ENCODE results near the gene TERF2IP. TPM values are rescaled to one million over a fixed set of nuclear protein-coding genes. Genes with fewer than 3 reads are reported as not detected.

TERF2IP gene
- total RNA-seq, 1 experiment from 2014 or later: 48.5 TPM

DNA sequence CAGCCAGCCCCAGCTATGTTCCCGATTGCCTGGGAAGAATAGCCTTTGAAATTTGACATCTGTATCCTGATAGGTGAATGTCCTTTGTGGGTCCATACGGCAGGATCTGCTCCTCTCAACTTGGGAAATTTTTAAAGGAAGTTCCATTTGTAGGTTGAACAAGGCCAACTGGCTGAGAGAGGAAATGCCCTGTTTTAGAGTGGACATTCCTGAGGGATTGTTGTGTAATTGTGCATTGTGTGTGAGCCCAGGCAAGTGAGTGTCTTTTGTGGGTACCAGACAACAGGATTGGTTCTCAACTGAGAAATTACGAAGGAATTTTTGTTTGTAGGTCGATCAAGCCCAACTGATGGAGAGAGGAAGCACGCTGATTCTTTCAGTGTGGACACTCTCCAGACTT lies 31.8 kb downstream of the TERF2IP start:
- intact Hi-C loops (cut with micrococcal nuclease; ENCODE audit: unreplicated experiment): no loop called here
- Histone ChIP-seq H3K27ac (ENCODE audit: low read depth, low read length, poor library complexity, severe bottlenecking) (no peak overlapping the region), H3K4me1 (ENCODE audit: insufficient read depth, low read length, poor library complexity, severe bottlenecking) (no peaks in the 10 kb centered on the region), H3K9me3 (ENCODE audit: low read depth, low read length, poor library complexity, severe bottlenecking) (no peaks in the 10 kb centered on the region), H3K27me3 (replicated peaks; ENCODE audit: insufficient read depth, low read depth, low read length, poor library complexity) (no peaks in the 10 kb centered on the region), H3K36me3 (ENCODE audit: insufficient read depth, low read length, poor library complexity, severe bottlenecking) (no peaks in the 10 kb centered on the region), H3K4me3 (ENCODE audit: low read depth, low read length, poor library complexity, severe bottlenecking) (no peak overlapping the region)
- TF ChIP-seq EZH2 (IDR thresholded peaks at IDR 0.05; ENCODE audit: borderline replicate concordance, low read depth, low read length, poor library complexity, severe bottlenecking): no peak
- TF ChIP-seq, protein P1, sequence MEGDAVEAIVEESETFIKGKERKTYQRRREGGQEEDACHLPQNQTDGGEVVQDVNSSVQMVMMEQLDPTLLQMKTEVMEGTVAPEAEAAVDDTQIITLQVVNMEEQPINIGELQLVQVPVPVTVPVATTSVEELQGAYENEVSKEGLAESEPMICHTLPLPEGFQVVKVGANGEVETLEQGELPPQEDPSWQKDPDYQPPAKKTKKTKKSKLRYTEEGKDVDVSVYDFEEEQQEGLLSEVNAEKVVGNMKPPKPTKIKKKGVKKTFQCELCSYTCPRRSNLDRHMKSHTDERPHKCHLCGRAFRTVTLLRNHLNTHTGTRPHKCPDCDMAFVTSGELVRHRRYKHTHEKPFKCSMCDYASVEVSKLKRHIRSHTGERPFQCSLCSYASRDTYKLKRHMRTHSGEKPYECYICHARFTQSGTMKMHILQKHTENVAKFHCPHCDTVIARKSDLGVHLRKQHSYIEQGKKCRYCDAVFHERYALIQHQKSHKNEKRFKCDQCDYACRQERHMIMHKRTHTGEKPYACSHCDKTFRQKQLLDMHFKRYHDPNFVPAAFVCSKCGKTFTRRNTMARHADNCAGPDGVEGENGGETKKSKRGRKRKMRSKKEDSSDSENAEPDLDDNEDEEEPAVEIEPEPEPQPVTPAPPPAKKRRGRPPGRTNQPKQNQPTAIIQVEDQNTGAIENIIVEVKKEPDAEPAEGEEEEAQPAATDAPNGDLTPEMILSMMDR (conservative IDR thresholded peaks at IDR 0.05; ENCODE audit: low read depth, low read length): no peak
- CTCF ChIA-PET: no interaction called here
- BruUV-seq (replicated peaks): no TSS peak
- no peak for DNase-seq (ENCODE audit: low spot score)
- POLR2A ChIA-PET (ENCODE audit: low non-redundant PET): no interaction called here

DNA sequence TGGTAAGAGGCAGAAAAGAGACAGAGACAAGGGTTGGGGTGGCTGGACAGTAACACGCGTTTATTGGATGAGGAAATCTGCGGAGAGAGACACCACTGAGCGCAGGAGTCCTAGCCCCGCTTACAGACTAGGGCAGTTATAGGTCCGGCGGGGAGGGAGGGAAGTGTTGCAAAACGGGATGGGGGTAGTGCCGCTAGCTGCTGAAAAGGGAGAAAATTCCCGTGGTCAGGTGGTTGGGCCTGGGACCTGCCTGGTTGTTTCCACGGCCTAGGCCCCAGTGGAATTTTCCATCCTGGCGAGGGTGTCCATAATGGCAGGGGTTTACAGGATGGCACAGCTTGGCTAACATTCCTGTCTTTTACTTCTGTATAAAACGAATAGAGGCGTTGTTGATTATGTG lies 34.7 kb downstream of the TERF2IP start:
- H3K27ac ChIP-seq (ENCODE audit: low read depth, low read length, poor library complexity, severe bottlenecking): no peak overlapping the region
- no peak overlapping the region for H3K4me3 ChIP-seq (ENCODE audit: low read depth, low read length, poor library complexity, severe bottlenecking)
- POLR2A ChIA-PET (ENCODE audit: low non-redundant PET): no interaction called here
- BruUV-seq (replicated peaks): no TSS peak
- CTCF ChIA-PET: no interaction called here
- no peaks in the 10 kb centered on the region for H3K9me3 ChIP-seq (ENCODE audit: low read depth, low read length, poor library complexity, severe bottlenecking)
- no peaks in the 10 kb centered on the region for H3K36me3 ChIP-seq (ENCODE audit: insufficient read depth, low read length, poor library complexity, severe bottlenecking)
- H3K4me1 ChIP-seq (ENCODE audit: insufficient read depth, low read length, poor library complexity, severe bottlenecking): no peaks in the 10 kb centered on the region
- no peak for DNase-seq (ENCODE audit: low spot score)
- TF ChIP-seq, protein P1 (conservative IDR thresholded peaks at IDR 0.05; ENCODE audit: low read depth, low read length): no peak
- no peak for TF ChIP-seq EZH2 (IDR thresholded peaks at IDR 0.05; ENCODE audit: borderline replicate concordance, low read depth, low read length, poor library complexity, severe bottlenecking)
- no peaks in the 10 kb centered on the region for H3K27me3 ChIP-seq (replicated peaks; ENCODE audit: insufficient read depth, low read depth, low read length, poor library complexity)
- intact Hi-C loops (cut with micrococcal nuclease; ENCODE audit: unreplicated experiment): loop anchor here (10.0 kb wide), 1 partner anchor 62 kb away; no protein-coding TSS in a partner anchor

DNA sequence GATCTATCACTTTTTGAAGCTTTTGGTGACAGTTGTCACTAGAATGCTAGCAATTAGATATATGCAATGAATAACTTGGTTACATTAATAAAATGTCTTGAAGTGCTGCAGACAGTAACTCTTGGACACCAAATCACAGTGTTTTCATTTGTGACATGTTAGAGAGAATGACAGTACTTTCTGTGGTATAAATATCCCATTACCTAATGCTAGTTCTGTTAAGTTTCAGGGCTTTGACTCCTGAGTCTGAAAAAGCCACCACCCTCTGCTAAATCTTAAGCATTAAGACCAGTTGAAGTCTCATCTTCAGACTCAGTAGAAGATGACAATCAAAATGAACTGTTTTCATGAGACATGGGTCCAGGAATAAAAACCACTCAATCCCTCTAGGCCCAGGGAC lies 39.8 kb downstream of the TERF2IP start:
- CTCF ChIA-PET: no interaction called here

More for the DNA sequence above, 39.8 kb downstream of the TERF2IP start:
- no peak overlapping the region for H3K4me3 ChIP-seq (ENCODE audit: low read depth, low read length, poor library complexity, severe bottlenecking)
- intact Hi-C loops (cut with micrococcal nuclease; ENCODE audit: unreplicated experiment): loop anchor here (10.0 kb wide), 1 partner anchor 57 kb away; no protein-coding TSS in a partner anchor
- H3K9me3 ChIP-seq (ENCODE audit: low read depth, low read length, poor library complexity, severe bottlenecking): no peaks in the 10 kb centered on the region
- POLR2A ChIA-PET (ENCODE audit: low non-redundant PET): no interaction called here
- no peaks in the 10 kb centered on the region for H3K4me1 ChIP-seq (ENCODE audit: insufficient read depth, low read length, poor library complexity, severe bottlenecking)
- no peaks in the 10 kb centered on the region for H3K36me3 ChIP-seq (ENCODE audit: insufficient read depth, low read length, poor library complexity, severe bottlenecking)
- TF ChIP-seq, protein P1 (conservative IDR thresholded peaks at IDR 0.05; ENCODE audit: low read depth, low read length): no peak
- no peak for TF ChIP-seq EZH2 (IDR thresholded peaks at IDR 0.05; ENCODE audit: borderline replicate concordance, low read depth, low read length, poor library complexity, severe bottlenecking)
- no peaks in the 10 kb centered on the region for H3K27me3 ChIP-seq (replicated peaks; ENCODE audit: insufficient read depth, low read depth, low read length, poor library complexity)
- H3K27ac ChIP-seq (ENCODE audit: low read depth, low read length, poor library complexity, severe bottlenecking): no peak overlapping the region
- no peak for DNase-seq (ENCODE audit: low spot score)
- BruUV-seq (replicated peaks): no TSS peak

Measured in A673 (cell line).